ENCODE measurements around the gene WDR37.
A peak's percentile ranks its signal among the peaks of the same experiment; 100 is the strongest.
"Not testable (repeated sequence)": the region's sequence is repeated elsewhere in the genome, so short reads cannot be mapped to it uniquely, and the experiment has no call there.

Gene WDR37

GRCh38 chr10:1044146-1044545 lies 12.0 kb upstream of the WDR37 start:
- DNase-seq, result no peak

- DNase-seq, result no peak
These were observed 11.2 kb upstream of the WDR37 start for GRCh38 chr10:1044964-1045363.

GRCh38 chr10:1045415-1045814 lies 10.8 kb upstream of the WDR37 start:
- no peak for DNase-seq

DNA sequence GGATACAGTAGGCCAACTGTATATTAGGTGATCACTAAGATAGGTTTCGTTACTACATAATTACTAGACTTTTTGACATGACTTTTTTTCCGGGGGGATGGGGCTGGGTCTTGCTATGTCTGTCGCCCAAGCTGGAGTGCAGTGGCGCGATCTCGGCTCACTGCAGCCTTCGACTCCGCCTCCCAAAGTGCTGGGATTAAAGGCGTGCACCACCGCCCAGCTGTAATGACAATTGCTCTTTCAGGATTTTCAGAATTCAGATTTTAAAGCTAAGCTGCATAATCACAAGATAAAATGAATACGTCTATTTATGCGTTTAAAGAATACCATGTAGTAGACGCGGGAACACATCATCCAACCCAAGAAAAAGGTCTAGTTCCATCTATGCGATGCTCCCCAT lies 8.2 kb upstream of the WDR37 start:
- no peak for DNase-seq

GRCh38 chr10:1048349-1048731 lies 7.8 kb upstream of the WDR37 start:
- DNase-seq, result no peak

DNA sequence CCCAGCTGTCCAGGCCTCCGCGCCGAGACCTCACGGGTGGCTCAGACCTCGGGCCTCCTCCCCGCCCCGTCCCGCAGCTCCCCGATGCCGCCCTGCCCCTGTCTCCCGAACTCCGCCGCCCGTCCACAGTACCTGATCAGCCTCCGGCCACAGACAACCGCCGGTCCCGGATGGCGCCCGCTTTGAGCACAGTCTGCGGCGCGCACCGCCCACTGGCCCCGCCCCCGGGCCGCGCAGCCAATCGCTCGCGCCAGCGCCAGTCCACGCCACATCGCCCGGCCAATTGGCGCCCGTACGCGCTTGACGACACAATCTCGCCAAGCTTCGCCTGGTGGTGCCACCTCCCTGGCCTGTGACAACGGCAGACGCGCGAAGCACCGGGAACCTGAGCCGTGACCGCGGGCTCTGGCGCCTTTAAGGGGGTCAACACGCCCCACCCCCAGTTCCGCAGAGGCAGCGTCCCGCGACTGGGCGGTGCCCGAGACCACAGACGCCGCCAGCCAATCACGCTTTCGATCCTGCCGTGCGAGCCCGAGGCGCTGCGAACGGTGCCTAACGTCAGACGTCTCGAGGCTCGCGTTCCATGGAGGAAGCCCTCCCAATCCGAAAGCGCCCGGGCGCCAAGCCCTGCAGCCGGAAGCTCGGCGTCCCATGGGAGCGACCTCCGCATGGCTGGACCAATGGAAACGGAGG lies 7.3 kb upstream of the WDR37 start, which contains the start of gene IDI1:
IDI1 (minus strand) TSS at position 388 of the 693 bp plus-strand sequence; CDS start at position 272, 116 bp downstream.
- peak; percentile 99 for DNase-seq

- no peak for DNase-seq
These were observed 6.7 kb upstream of the WDR37 start for GRCh38 chr10:1049425-1049958.

DNA sequence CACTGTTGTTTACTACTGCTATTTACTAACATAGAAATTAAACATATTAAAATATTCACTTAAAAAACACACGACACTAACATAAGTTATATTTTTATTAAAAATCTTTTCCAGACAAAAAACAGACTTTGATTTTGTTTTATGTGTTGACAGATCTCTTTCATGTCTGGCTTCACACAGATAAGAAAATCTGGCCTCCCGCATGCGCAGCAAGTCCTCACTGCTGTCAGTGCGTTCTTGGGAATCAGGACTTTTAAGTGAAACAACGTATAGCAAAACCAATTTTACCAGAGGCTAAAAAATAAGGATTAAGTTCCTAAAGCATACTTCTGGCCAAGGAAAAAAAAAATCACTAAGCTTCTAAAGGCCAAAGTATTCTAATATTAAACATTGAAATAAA lies 6.0 kb upstream of the WDR37 start:
- no peak for DNase-seq

DNA sequence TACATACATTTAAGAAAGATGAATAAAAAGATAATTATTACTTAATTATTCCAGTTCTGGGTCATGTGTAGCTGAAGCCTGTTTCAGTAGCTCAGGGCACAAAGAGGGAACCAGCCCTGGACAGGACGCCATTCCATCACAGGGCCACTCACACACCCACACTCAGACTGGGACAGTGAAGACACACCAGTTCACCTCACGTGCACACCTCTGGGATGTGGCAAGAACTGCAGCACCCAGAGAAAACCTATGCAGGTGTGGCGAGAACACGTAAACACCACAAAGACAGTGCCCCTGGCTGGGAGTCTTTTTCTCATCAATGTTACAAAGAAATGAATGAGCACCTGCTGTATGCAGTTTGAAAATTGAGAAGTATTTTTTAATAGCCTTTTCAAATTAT lies 5.6 kb upstream of the WDR37 start:
- DNase-seq, result no peak

DNA sequence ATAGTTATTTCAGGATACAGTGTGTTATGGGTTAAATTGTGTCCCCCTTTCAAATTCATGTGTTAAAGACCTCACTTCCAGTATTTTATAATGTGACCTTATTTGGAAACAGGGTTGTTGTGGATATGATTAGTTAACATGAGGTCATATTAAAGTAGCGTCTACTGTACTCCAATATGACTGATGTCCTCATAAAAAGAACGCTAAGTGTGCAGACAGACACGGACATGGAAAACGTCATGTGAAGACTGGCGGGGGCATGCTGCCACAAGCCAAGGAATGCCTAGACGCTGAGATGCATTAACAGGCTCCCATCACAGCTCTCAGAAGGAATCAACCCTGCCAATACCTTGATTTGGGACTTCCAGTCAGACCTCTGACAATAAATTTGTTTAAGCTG lies 1.5 kb upstream of the WDR37 start:
- no peak for DNase-seq

GRCh38 chr10:1057106-1057657 lies 997 bp downstream of the WDR37 start:
- no peak for DNase-seq

GRCh38 chr10:1058017-1058416 lies 1.8 kb downstream of the WDR37 start:
- no peak for DNase-seq

- DNase-seq, result no peak
These were observed 3.7 kb downstream of the WDR37 start for GRCh38 chr10:1059902-1060301.

- DNase-seq, result no peak
These were observed 6.0 kb downstream of the WDR37 start for GRCh38 chr10:1061930-1062774.

- DNase-seq, result no peak
These were observed 7.2 kb downstream of the WDR37 start for GRCh38 chr10:1063232-1063865.

- no peak for DNase-seq
These were observed 8.7 kb downstream of the WDR37 start for GRCh38 chr10:1064964-1065247.

DNA sequence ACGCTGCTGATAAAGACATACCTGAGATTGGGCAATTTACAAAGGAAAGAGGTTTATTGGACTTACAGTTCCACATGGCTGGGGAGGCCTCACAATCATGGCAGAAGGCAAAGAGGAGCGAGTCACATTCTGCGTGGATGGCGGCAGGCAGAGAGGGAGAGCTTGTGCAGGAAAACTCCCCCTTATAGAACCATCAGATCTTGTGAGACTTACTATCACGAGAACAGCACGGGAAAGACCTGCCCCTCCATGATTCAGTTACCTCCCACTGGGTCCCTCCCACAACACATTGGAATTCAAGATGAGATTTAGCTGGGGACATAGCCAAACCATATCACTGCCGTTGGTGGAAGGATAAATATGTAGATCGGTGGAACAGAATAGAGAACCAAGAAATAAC lies 10.5 kb downstream of the WDR37 start:
- not testable (repeated sequence) for DNase-seq

DNA sequence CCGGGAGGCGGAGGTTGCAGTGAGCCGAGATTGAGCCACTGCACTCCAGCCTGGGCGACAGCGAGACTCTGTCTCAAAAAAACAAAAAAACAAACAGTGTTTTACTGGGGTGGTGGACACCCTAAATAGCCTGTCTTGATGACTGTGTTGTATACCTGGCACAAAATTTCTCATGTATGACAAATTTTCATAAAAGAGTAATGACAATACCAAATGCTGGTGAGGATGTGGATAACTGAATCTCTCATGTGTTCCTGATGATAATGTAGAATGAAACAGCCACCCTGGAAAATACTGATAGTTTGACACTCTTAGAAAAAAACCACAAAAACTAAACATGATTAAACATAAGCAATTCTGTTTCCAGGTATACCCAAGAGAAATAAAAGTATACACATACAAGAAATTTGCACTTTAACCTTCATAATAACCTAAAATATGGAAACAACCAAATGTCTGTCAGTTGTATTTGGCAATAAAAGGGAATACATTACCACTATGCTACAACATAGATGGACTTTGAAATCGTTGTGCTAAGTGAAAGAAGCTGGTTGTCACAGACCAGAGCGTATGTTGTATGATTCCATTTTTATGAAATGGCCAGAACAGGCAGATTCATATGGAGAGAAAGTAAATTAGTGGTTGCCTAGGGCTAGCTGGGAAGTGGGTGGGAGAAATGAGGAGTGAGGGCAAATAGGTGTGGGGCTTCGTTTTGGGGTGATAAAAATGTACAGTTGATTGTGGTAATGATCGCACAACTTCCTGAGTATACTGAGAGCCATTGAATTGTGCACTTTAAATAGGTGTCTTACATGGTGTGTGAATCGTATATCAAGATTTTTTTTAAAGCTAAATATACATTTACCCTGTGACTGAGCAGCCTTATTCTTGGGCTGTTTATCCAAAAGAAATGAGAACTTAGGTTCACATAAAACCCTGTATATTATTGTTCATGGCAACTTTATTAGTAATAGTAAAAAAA lies 12.5 kb downstream of the WDR37 start:
- DNase-seq, result no peak

GRCh38 chr10:1070919-1071318 lies 14.7 kb downstream of the WDR37 start:
- no peak for DNase-seq

- DNase-seq, result no peak
These were observed 18.0 kb downstream of the WDR37 start for GRCh38 chr10:1074052-1074747.

GRCh38 chr10:1074748-1075308 lies 18.6 kb downstream of the WDR37 start:
- no peak for DNase-seq
